HCT116 (cell line): ENCODE data around the gene MEIG1. TPM values are rescaled to one million over a fixed set of nuclear protein-coding genes. Genes with fewer than 3 reads are reported as not detected.

Source experiments
- ATAC-seq: fragments of 200-7000 bp; cut with Tn5 transposase; 2 replicates; pipeline ENCODE4 v1.9.1; 2020; ENCODE audit warnings: mild to moderate bottlenecking, moderate library complexity
- BruUV-seq: library from RNA; stranded (reverse); fragments of 400-500 nt; replicated peaks from 2 replicates; lab custom pipeline; 2021; lab: Mats Ljungman, UMichigan
- CTCF ChIA-PET: fragments of 300-600 bp; sonication (Branson Sonifier 250); formaldehyde crosslinking; loops from one replicate; lab custom pipeline; 2021; ENCODE audit warnings: antibody characterized with exemption; lab: Charles Lee
- POLR2A ChIA-PET: fragments of 300-600, 350-600 bp; sonication (Branson Sonifier 250); formaldehyde crosslinking; loops from one replicate; lab custom pipeline; 2021; ENCODE audit warnings: antibody characterized with exemption; lab: Charles Lee
- RAD21 ChIA-PET, 2 experiments: fragments of 300-600 bp; sonication (Branson Sonifier 250); formaldehyde crosslinking; loops; one replicate each; lab custom pipeline; 2023; ENCODE audit warnings: low total read pairs in 2 of 2; ENCODE audit not compliant: uncharacterized antibody in 2 of 2, unreplicated experiment in 2 of 2, low non-redundant PET in 1 of 2; lab: Charles Lee
- DNase-seq: peaks from one replicate; pipeline ENCODE4 v3.0.0-alpha.2; 2010; ENCODE audit warnings: low read depth, low spot score
- H2AFZ ChIP-seq: fragments of 200-600 bp; shearing (Covaris generic), sonication (generic); 2 replicates; pipeline ENCODE4 v1.6.1; 2017; ENCODE audit warnings: low read depth, mixed run types, mixed read lengths, antibody characterized with exemption, low read length; ENCODE audit not compliant: poor library complexity, severe bottlenecking
- H3K27ac ChIP-seq: 2 replicates; pipeline ENCODE4 v1.5.1; 2012; ENCODE audit warnings: low read depth, low read length
- H3K27me3 ChIP-seq: fragments of 200-600 bp; sonication (generic); 2 replicates; pipeline ENCODE4 v1.6.1; 2016; ENCODE audit warnings: mixed run types, low read length, mixed read lengths; ENCODE audit not compliant: insufficient read depth
- H3K36me3 ChIP-seq, 2 experiments: fragments of 200-500 bp in 1 of 2; fragments of 200-600 bp in 1 of 2; sonication (Bioruptor generic) in 1 of 2; sonication (generic) in 1 of 2; 2 replicates each; pipeline versions ENCODE4 v1.5.1 to v1.6.1; 2014 to 2016; ENCODE audit warnings: low read length in 2 of 2, inconsistent platforms in 1 of 2, mixed read lengths in 1 of 2, mixed run types in 1 of 2; ENCODE audit not compliant: insufficient read depth in 2 of 2, control insufficient read depth in 1 of 2
- H3K4me1 ChIP-seq, 2 experiments: fragments of 200-600 bp in 1 of 2; sonication (generic) in 1 of 2; 2 replicates each; pipeline versions ENCODE4 v1.5.1 to v1.6.1; 2012 to 2017; ENCODE audit warnings: low read length in 2 of 2, inconsistent platforms in 1 of 2, mild to moderate bottlenecking in 1 of 2, mixed read lengths in 1 of 2, mixed run types in 1 of 2, moderate library complexity in 1 of 2; ENCODE audit not compliant: insufficient read depth in 2 of 2, control insufficient read depth in 1 of 2
- H3K4me2 ChIP-seq: fragments of 200-600 bp; sonication (generic); 2 replicates; pipeline ENCODE4 v1.6.1; 2017; ENCODE audit warnings: mixed run types, low read length, mixed read lengths
- H3K4me3 ChIP-seq, 2 experiments: fragments of 200-600 bp in 1 of 2; sonication (generic) in 1 of 2; replicated peaks in 1 of 2; 2 replicates each; pipeline ENCODE4 v1.5.1; 2011 to 2016; ENCODE audit warnings: low read length in 2 of 2, control low read depth in 1 of 2, low read depth in 1 of 2, mild to moderate bottlenecking in 1 of 2, mixed read lengths in 1 of 2, mixed run types in 1 of 2
- H3K79me2 ChIP-seq: fragments of 200-600 bp; sonication (generic); 2 replicates; pipeline ENCODE4 v1.6.1; 2017; ENCODE audit warnings: mild to moderate bottlenecking, mixed run types, low read length, moderate library complexity, mixed read lengths; ENCODE audit not compliant: insufficient read depth
- H3K9ac ChIP-seq: fragments of 200-600 bp; sonication (generic); 2 replicates; pipeline ENCODE4 v1.6.1; 2016; ENCODE audit warnings: low read length, mixed read lengths
- H3K9me2 ChIP-seq: fragments of 200-600 bp; sonication (generic), shearing (Covaris generic); 2 replicates; pipeline ENCODE4 v1.6.1; 2017; ENCODE audit warnings: mixed run types, mild to moderate bottlenecking, moderate library complexity; ENCODE audit not compliant: insufficient read depth
- H3K9me3 ChIP-seq, 2 experiments: fragments of 200-500 bp in 1 of 2; fragments of 200-600 bp in 1 of 2; sonication (Bioruptor generic) in 1 of 2; sonication (generic) in 1 of 2; 2 replicates each; pipeline ENCODE4 v1.6.1; 2014 to 2017; ENCODE audit warnings: low read length in 2 of 2, mixed read lengths in 2 of 2, inconsistent platforms in 1 of 2, low read depth in 1 of 2, mild to moderate bottlenecking in 1 of 2, mixed run types in 1 of 2, moderate library complexity in 1 of 2; ENCODE audit not compliant: control insufficient read depth in 1 of 2, insufficient read depth in 1 of 2
- H4K20me1 ChIP-seq: fragments of 200-600 bp; sonication (generic), shearing (Covaris generic); 2 replicates; pipeline ENCODE4 v1.6.1; 2017; ENCODE audit warnings: mixed run types, mild to moderate bottlenecking, moderate library complexity; ENCODE audit not compliant: insufficient read depth
- CEBPB ChIP-seq: IDR thresholded peaks from 2 replicates; pipeline ENCODE4 v1.6.1; 2012; ENCODE audit warnings: low read depth
- ELF1 ChIP-seq: IDR thresholded peaks from 2 replicates; pipeline ENCODE4 v1.6.1; 2012; ENCODE audit warnings: low read depth, borderline replicate concordance
- EZH2 ChIP-seq: fragments of 200-600 bp; sonication (generic); IDR thresholded peaks from 2 replicates; pipeline ENCODE4 v1.6.1; 2017; ENCODE audit warnings: antibody characterized with exemption, mixed run types
- EZH2phosphoT487 ChIP-seq: fragments of 200-600 bp; IDR thresholded peaks from 2 replicates; pipeline ENCODE4 v1.6.1; 2018; ENCODE audit warnings: antibody characterized with exemption, borderline replicate concordance
- FOSL1 ChIP-seq: IDR thresholded peaks from 2 replicates; pipeline ENCODE4 v1.6.1; 2012; ENCODE audit warnings: low read depth
- JUND ChIP-seq: IDR thresholded peaks from 2 replicates; pipeline ENCODE4 v1.6.1; 2012
- POLR2A ChIP-seq: IDR thresholded peaks from 2 replicates; pipeline ENCODE4 v1.7.0; 2011; ENCODE audit warnings: borderline replicate concordance; ENCODE audit not compliant: insufficient read depth, insufficient read length; ENCODE audit errors: extremely low read depth
- POLR2AphosphoS5 ChIP-seq: IDR thresholded peaks from 2 replicates; pipeline ENCODE4 v1.6.1; 2011; ENCODE audit warnings: mild to moderate bottlenecking, low read depth, low read length, moderate library complexity
- RAD21 ChIP-seq: IDR thresholded peaks from 2 replicates; pipeline ENCODE4 v1.6.1; 2012; ENCODE audit warnings: low read depth, mild to moderate bottlenecking
- SIN3A ChIP-seq: IDR thresholded peaks from 2 replicates; pipeline ENCODE4 v1.6.1; 2012; ENCODE audit warnings: low read depth
- SP1 ChIP-seq: IDR thresholded peaks from 2 replicates; pipeline ENCODE4 v1.6.1; 2012; ENCODE audit warnings: low read depth
- SRF ChIP-seq: IDR thresholded peaks from 2 replicates; pipeline ENCODE4 v1.6.1; 2012; ENCODE audit warnings: low read depth
- TCF7L2 ChIP-seq: IDR thresholded peaks from 2 replicates; pipeline ENCODE4 v1.7.0; 2011; ENCODE audit warnings: borderline replicate concordance, inconsistent platforms; ENCODE audit not compliant: insufficient read depth, insufficient read length; ENCODE audit errors: extremely low read depth
- ZFX ChIP-seq: fragments of 450-650 bp; IDR thresholded peaks from 2 replicates; pipeline ENCODE4 v1.6.1; 2017
- ZNF274 ChIP-seq: fragments of 200-500 bp; sonication (Bioruptor generic); IDR thresholded peaks from 2 replicates; pipeline ENCODE4 v1.6.1; 2014; ENCODE audit warnings: mild to moderate bottlenecking, low read depth, low read length, inconsistent platforms
- intact Hi-C: fragments of 100-400 bp; cut with micrococcal nuclease; formaldehyde crosslinking; loops from 2 replicates; pipeline ENCODE4 v1.10.0; 2022
- total RNA-seq: library from RNA; stranded (reverse); gene quantifications from one replicate; pipeline ENCODE4 v1.2.1, GENCODE V29; 2021; ENCODE audit not compliant: unreplicated experiment
- TF ChIP-seq, protein P1 (sequence below): IDR thresholded peaks from 2 replicates; pipeline ENCODE4 v1.6.1; 2011; ENCODE audit warnings: mild to moderate bottlenecking, low read length, moderate library complexity; ENCODE audit not compliant: insufficient replicate concordance; ENCODE audit errors: extremely low read depth
- TF ChIP-seq, protein P2 (sequence below): IDR thresholded peaks from 2 replicates; pipeline ENCODE4 v1.6.1; 2012
- TF ChIP-seq, protein P3 (sequence below), 3 experiments: fragments of 200-600 bp in 1 of 3; sonication (generic) in 1 of 3; IDR thresholded peaks in 2 of 3; conservative IDR thresholded peaks in 1 of 3; 2 replicates each; pipeline ENCODE4 v1.5.1; 2012 to 2017; ENCODE audit warnings: low read depth in 2 of 3, low read length in 2 of 3, antibody characterized with exemption in 1 of 3, borderline replicate concordance in 1 of 3, control low read depth in 1 of 3, mild to moderate bottlenecking in 1 of 3, mixed read lengths in 1 of 3, mixed run types in 1 of 3, moderate library complexity in 1 of 3; ENCODE audit not compliant: insufficient read depth in 1 of 3
- TF ChIP-seq, protein P4 (sequence below): IDR thresholded peaks from 2 replicates; pipeline ENCODE4 v1.6.1; 2012; ENCODE audit warnings: low read depth

The MEIG1 gene
- total RNA-seq, 1 experiment from 2014 or later, result 1.4 TPM

DNA sequence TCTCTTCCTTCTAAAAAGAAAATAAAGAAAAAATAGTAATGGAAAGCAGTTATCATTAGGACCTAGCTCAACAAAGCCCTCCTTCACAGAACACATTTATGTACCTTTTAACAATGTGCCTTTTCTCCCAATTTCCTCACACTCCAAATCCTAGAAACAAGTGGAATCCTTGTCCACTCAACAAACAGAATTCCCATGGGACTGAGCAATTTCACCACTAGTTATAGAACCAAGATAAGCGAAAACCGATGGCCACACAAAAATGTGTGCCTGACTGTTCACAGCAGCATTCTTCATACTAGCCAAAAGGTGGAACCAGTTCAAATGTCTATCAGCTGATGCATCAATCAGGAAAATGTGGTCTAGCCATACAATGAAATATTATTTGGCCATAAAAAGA lies 22.6 kb upstream of the MEIG1 start:
- no peak overlapping the region for H3K27ac ChIP-seq
- ChIA-PET POLR2A (no interaction called here), RAD21 (no interaction called here), CTCF (no interaction called here)
- H3K9me2 ChIP-seq, result no peaks in the 10 kb centered on the region
- no peaks in the 10 kb centered on the region for H3K9me3 ChIP-seq
- peaks cover 16 to 18% of the 10 kb centered on the region in 2 experiments for H3K36me3 ChIP-seq
- no peak overlapping the region for H3K9ac ChIP-seq
- intact Hi-C loops, result no loop called here
- BruUV-seq, result no TSS peak
- no peaks in the 10 kb centered on the region for H3K27me3 ChIP-seq
- no peak overlapping the region for H3K4me3 ChIP-seq
- H3K4me2 ChIP-seq, result no peak overlapping the region
- peaks cover 12% of the 10 kb centered on the region for H3K79me2 ChIP-seq
- DNase-seq (no peak), ATAC-seq (no peak)
- no peak overlapping the region for H2AFZ ChIP-seq
- no peaks in the 10 kb centered on the region for H4K20me1 ChIP-seq
- TF ChIP-seq, protein P1, sequence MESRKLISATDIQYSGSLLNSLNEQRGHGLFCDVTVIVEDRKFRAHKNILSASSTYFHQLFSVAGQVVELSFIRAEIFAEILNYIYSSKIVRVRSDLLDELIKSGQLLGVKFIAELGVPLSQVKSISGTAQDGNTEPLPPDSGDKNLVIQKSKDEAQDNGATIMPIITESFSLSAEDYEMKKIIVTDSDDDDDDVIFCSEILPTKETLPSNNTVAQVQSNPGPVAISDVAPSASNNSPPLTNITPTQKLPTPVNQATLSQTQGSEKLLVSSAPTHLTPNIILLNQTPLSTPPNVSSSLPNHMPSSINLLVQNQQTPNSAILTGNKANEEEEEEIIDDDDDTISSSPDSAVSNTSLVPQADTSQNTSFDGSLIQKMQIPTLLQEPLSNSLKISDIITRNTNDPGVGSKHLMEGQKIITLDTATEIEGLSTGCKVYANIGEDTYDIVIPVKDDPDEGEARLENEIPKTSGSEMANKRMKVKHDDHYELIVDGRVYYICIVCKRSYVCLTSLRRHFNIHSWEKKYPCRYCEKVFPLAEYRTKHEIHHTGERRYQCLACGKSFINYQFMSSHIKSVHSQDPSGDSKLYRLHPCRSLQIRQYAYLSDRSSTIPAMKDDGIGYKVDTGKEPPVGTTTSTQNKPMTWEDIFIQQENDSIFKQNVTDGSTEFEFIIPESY, result no peak
- TF ChIP-seq FOSL1, result no peak
- TF ChIP-seq POLR2A, result no peak
- TF ChIP-seq SIN3A, result no peak
- no peak for TF ChIP-seq ELF1
- TF ChIP-seq POLR2AphosphoS5, result no peak
- TF ChIP-seq, protein P2, sequence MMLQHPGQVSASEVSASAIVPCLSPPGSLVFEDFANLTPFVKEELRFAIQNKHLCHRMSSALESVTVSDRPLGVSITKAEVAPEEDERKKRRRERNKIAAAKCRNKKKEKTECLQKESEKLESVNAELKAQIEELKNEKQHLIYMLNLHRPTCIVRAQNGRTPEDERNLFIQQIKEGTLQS, result no peak
- no peak for TF ChIP-seq EZH2
- TF ChIP-seq RAD21, result no peak
- TF ChIP-seq, protein P3, sequence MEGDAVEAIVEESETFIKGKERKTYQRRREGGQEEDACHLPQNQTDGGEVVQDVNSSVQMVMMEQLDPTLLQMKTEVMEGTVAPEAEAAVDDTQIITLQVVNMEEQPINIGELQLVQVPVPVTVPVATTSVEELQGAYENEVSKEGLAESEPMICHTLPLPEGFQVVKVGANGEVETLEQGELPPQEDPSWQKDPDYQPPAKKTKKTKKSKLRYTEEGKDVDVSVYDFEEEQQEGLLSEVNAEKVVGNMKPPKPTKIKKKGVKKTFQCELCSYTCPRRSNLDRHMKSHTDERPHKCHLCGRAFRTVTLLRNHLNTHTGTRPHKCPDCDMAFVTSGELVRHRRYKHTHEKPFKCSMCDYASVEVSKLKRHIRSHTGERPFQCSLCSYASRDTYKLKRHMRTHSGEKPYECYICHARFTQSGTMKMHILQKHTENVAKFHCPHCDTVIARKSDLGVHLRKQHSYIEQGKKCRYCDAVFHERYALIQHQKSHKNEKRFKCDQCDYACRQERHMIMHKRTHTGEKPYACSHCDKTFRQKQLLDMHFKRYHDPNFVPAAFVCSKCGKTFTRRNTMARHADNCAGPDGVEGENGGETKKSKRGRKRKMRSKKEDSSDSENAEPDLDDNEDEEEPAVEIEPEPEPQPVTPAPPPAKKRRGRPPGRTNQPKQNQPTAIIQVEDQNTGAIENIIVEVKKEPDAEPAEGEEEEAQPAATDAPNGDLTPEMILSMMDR (IDR thresholded peaks at IDR 0.05 in 2 of 3, conservative IDR thresholded peaks at IDR 0.05 in 1 of 3; ENCODE audit: borderline replicate concordance in 1 of 3, insufficient read depth in 1 of 3, low read depth in 2 of 3, low read length in 2 of 3), result no peak
- TF ChIP-seq TCF7L2, result no peak
- no peak for TF ChIP-seq SRF
- TF ChIP-seq CEBPB, result no peak
- no peak for TF ChIP-seq JUND
- no peak for TF ChIP-seq EZH2phosphoT487
- no peak for TF ChIP-seq ZNF274
- TF ChIP-seq, protein P4, sequence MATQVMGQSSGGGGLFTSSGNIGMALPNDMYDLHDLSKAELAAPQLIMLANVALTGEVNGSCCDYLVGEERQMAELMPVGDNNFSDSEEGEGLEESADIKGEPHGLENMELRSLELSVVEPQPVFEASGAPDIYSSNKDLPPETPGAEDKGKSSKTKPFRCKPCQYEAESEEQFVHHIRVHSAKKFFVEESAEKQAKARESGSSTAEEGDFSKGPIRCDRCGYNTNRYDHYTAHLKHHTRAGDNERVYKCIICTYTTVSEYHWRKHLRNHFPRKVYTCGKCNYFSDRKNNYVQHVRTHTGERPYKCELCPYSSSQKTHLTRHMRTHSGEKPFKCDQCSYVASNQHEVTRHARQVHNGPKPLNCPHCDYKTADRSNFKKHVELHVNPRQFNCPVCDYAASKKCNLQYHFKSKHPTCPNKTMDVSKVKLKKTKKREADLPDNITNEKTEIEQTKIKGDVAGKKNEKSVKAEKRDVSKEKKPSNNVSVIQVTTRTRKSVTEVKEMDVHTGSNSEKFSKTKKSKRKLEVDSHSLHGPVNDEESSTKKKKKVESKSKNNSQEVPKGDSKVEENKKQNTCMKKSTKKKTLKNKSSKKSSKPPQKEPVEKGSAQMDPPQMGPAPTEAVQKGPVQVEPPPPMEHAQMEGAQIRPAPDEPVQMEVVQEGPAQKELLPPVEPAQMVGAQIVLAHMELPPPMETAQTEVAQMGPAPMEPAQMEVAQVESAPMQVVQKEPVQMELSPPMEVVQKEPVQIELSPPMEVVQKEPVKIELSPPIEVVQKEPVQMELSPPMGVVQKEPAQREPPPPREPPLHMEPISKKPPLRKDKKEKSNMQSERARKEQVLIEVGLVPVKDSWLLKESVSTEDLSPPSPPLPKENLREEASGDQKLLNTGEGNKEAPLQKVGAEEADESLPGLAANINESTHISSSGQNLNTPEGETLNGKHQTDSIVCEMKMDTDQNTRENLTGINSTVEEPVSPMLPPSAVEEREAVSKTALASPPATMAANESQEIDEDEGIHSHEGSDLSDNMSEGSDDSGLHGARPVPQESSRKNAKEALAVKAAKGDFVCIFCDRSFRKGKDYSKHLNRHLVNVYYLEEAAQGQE, result no peak
- no peak for TF ChIP-seq ZFX
- TF ChIP-seq SP1, result no peak
- H3K4me1 ChIP-seq, result peaks cover 0 to 8% of the 10 kb centered on the region in 2 experiments; a peak in 1 of 4 replicates
